ENCODE results near the gene POLR2E.

POLR2E gene

DNA sequence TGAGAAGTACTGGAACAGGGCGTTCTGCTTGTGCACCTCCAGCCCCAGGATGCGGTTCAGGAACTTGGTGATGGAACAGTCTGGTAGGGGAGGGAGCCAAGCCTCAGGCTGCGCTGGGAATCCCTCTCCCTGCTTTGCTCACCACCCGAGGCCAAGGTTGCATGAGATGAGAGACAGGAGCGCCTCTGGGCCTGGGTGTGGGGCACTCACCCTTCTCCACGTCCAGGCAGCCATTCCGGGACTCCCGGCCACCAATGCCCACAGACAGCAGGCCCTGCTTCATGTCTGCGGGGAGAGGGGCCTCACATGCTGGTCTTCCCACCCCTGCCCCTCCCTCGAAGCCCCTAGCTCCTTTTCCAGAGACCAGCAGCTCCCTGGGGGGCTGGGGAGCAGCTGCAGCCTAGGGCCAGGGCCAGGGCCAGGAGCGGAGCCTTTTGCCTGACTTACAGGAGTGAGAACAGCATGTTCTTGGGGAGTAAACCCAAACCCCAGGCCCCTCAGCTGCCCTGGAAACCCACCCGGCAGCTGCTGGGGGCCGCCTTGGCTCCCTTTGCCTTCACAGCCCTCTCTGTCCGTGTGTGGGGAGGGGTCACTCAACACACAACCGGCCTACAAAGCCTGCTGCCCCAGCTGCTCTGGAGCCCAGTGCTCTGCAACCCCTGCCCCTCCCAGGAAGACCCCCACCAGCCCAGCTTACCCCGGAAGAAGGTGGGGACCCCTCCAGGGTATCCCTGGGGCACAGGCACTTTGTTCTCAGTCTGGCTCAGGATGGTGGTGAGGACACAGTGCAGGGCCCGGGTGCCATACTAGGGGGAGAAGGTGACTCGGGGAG, 15.8 kb upstream of the POLR2E start:
- DNase-seq (ENCODE audit: low read depth): no peak

DNA sequence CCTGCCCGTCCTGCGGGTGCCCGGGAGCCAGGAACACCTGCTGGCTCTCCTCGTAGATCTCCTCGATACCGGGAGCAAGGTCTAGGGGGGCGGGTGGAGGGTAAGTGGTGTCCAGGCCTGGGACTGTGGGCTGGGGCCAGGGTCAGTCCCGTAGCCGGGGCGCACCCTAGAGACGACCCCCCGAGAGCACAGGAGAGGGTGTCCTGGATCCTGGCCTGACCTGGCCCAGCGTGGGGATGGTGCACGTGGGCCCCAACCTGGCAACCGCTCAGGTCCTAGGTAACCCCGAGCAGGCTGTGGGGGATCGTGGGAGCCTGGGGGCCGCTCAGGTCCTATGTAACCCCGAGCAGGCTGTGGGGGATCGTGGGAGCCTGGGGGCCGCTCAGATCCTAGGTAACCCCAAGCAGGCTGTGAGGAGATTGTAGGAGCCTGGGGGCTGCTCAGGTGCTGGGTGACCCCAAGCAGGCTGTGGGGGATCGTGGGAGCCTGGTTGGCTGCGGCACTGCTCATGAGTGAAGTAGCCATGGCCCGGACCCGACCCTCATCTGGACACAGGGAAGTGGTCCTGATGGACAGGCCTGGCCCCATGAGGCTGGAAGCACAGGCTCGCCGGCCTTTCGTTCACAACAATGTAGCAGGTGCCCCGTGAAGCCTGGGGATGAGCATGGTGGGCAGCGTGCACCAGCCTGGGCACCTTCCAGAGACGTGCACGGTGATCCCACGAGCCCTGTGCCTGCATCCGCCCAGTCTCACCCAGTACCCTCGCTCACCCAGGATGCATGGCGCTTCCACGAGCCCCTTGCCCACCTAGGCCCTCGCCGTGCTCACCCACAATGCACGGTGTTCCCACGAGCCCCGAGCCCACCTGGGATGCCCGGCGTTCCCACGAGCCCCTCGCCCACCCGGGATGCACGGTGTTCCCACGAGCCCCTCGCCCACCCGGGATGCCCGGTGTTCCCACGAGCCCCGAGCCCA, 14.8 kb upstream of the POLR2E start:
- no peak for DNase-seq (ENCODE audit: low read depth)

DNA sequence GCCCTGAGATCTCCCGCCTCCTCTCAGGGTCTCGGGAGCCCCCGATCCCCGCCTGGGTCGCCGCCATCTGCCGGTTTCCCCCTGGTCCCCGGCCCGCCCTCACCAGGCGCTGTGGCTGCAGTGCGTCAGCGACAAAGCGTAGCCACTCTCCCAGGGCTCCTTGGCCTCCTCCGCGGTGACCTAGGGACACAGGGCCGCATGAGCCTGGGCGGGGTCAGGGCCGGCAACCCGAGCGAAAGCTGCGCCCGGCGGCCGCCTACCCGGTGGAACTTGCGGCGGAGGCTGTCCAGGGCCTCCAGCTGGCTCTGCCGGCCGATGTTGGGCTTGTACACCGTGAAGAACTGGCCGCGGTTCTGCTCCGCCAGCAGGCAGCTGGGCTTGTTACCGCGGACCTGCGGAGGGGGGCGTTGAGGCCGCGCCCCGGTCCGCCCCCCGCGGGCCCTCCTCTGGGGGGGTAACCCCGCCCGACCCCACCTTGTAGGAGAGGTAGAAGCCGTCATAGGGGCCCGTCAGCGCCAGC, 13.9 kb upstream of the POLR2E start:
- DNase-seq (ENCODE audit: low read depth): no peak

DNA sequence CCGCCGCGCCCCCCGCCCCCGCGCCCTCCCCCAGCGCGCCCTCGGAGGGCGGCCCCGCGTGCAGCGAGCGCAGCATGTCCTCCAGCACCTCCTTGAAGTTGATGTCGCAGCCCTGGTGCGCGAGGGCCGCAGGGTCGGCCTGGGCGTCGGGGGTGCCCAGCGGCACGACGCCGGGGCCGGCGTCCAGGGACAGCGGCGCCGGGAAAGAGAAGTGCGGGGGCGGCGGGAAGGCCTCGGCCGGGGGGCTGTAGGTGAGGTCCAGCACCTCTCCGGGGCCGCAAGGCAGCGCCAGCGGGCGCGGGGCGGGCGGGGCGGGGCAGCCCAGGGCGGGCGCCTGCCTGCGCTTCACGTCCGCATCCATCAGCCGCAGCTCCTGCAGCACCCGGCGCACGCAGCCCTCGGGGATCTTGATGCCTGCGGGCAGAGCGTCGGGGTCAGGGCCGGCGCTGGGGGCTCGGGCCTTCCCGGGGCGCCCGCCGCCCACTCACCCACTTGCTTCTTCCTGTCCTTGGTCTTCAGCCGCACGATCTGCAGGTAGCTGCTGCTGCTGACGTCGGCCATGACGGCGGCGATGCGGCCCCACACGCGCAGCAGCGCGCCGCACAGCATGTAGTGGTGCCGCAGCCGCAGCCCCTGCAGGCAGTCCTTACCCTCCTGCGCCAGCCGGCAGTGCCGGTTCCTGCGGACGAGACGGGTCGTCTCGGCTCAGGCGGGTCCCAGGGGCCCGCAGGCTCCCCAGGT, 13.3 kb upstream of the POLR2E start:
- DNase-seq (ENCODE audit: low read depth): no peak

DNA sequence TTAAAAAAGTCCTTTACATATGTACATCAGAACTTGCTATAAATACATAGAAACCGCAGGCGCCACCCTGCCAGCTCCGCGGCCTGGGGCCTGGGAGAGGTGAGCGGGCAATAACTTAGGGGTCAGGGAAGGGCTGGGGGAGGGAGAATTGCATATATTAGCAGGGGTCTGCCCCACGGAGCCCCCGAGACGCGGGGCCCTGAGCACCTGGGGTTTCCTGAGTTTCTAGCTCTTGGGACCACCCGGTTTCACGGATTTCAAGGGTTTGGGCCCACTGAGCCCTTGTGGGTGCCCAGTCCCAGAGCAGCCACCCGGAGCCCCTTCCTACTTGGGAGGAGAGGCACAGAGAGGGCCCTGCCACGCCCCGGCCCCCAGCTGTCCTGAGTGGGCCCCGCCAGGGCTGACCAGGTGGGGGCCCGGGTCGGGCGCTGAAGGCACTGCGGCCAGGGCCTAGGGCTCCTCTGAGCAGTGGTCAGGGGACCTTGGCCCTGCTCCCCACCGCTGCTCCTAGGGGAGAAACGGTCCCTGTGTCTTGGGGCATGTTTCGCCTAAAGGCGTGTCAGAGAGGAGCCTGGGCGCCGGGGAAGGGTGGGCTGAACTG, 12.6 kb upstream of the POLR2E start:
- DNase-seq (ENCODE audit: low read depth): no peak

DNA sequence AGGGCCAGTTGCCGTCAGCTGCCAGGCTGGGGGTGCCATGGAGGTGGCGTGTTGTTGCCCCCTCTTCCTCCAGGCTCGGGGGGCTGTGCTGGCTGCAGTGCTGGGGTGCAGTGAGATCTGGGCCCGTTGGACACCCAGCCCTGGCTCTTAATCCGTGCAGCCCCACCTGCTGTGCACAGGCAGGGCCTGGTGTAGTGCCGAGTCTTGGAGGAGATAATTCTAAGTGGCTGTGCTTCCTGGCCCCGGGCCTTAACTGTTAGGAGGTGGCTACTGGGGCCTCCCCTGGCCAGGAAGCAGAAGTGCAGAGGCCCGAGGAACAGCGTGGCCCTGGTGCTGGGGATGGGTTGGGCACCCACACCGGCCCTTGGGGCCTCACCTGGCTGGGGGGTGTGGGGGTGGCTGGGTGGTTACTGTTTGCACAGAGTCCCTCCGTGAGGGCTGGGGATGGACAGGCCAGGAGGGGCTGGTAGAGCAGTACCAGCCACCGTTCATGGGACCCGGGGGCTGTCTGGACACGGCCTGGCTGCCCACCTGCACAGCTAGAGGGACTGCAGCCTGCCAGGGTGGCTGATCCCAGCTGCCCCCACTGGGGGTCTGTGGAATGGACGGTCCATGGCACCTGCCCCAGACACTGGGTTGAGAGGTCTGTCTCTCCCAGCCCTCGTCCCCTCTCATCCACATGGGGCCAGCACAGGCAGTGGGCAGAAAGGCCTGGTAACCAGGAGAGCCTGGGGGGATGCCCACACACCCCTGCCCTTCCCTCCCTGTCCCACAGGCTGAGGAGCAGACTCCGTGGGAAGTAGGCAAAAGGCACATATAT, 11.9 kb upstream of the POLR2E start:
- DNase-seq (ENCODE audit: low read depth): no peak

DNA sequence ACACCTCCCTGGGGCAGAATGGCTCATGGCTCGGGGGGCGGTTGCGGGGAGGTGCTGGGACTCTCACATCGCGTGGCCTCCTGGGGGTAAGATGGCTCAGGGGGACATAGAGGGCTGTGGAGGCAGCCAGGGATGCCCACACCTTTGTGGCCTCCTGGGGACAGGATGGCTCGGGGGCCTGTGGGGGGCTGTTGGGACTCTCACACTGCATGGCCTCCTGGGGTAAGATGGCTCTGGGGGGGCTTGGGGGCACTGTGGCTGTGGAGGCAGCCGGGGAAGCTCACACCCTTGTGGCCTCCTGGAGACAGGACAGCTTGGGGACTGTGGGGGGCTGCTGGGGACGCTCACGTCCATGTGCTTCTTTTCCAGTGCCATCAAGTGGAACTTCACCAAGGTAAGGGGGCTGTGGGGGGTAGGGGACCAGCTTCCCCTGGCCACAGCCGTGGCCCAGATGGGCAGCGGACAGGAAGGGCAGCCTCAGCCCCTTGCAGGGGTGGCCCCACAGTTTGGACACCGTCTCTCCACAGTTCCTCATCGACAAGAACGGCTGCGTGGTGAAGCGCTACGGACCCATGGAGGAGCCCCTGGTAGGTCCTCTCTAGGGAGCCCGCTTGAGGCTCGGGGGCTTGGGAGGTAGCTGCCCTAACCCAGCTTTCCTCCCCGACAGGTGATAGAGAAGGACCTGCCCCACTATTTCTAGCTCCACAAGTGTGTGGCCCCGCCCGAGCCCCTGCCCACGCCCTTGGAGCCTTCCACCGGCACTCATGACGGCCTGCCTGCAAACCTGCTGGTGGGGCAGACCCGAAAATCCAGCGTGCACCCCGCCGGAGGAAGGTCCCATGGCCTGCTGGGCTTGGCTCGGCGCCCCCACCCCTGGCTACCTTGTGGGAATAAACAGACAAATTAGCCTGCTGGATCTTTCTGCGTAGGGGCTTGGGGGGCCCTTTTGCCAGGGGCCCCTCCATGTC, 11.0 kb upstream of the POLR2E start:
- DNase-seq (ENCODE audit: low read depth): no peak

DNA sequence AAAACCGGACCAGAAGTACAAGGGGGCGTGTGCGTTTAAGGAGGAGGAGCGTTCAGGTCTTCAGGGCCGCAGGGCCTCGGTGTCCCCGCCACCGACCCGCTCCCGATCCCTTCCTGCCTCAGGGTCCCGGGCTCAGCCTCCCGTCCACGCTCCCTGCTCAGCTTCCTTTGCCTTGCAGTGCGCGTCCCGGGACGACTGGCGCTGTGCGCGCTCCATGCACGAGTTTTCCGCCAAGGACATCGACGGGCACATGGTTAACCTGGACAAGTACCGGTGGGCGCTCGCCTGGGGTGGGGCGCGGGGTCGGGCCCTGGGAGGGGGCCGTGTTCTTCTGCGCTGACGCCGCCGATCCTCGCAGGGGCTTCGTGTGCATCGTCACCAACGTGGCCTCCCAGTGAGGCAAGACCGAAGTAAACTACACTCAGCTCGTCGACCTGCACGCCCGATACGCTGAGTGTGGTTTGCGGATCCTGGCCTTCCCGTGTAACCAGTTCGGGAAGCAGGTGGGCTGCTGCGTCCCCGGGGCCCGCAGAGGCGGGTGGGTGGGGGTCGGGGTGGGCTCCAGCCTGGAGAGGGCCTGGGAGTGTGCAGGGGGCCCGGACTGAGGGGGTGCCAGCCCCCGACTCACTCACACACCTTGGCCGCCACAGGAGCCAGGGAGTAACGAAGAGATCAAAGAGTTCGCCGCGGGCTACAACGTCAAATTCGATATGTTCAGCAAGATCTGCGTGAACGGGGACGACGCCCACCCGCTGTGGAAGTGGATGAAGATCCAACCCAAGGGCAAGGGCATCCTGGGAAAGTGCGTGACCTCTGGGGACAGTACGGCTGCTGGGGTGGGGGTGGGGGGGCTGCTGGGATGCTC, 10.1 kb upstream of the POLR2E start:
- no peak for DNase-seq (ENCODE audit: low read depth)

DNA sequence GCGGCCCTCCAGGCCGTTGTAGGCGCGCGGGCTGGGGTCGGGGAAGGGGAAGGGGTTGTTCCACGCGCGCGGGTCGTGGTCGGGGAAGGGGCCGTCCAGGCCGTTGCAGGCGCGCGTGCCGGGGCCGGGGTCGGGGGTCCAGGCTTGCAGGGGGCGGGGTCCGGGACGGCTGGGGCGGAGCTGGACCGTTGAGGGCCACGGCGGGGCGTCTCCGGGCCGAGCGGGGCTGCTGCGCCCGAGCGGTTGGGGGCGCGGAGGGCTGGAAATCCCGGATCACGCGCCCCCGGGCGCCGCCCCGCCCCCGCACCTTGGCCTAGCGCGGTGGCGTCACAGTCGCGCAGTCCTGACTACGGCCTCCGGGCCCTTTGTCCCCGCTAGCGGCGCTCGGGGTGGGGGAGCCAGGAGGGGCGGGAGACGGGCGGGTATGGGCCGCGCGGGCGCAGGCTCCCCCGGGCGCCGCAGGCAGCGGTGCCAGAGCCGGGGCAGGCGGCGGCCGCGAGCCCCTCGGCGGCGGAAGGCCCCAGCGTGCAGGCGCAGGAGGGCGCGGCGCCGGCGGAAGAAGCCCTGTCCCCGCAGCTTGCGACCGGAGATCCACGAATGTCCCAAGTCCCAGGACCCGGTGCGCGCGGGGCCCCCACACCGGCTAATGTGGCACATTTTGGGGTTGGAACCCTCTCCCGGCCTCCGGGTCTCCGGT, 9.3 kb upstream of the POLR2E start:
- DNase-seq (ENCODE audit: low read depth): no peak

DNA sequence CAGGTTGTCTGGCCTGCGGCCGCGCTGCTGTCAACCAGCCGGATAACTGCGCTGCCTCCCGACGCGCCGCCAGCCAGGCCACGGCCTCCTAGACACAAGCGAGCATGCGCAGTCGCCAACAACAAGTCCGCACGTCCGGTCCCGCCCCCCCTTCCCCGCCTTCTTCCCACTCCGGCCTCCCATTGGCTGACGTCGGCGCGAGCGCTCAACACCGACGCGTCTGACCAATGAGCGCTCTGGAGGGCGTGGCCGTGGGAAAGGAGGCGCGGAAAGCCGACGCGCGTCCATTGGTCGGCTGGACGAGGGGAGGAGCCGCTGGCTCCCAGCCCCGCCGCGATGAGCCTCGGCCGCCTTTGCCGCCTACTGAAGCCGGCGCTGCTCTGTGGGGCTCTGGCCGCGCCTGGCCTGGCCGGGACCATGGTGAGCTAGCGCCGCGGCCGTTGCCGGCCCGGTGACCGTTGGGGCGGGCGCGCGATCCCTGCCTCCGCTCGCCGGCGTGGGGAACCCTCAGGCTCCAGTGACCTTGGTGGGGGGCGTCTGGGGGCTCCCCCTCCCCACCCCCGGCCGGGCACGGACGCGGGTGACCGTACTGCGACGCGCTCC, 8.6 kb upstream of the POLR2E start, which contains the start of gene GPX4:
TSS of gene GPX4 (plus strand) at position 287 of the 603 bp plus-strand sequence. CDS start at position 337, 50 bp downstream.
- peak; percentile 95 for DNase-seq (ENCODE audit: low read depth)

DNA sequence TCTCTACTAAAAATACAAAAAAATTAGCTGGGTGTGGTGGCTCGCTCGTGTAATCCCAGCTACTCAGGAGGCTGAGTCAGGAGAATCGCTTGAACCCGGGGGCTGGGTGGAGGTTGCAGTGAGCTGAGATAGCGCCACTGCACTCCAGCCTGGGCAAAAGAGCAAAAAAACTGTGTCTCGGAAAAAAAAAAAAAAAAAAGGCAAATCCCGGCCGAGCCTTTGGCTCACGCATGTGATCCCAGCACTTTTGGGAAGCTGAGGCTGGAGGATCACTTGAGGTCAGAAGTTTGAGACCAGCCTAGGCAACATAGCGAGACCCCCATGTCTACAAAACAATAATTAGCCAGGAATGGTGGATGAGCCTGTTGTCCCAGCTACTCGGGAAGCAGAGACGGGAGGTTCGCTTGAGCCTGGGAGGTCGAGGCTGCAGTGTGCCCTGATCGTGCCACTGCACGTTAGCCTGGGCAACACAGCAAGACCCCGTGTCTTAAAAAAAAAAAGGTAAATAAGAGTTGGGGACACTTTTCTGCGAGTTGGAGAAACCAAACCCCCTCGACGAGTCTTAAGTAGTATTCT, 8.0 kb upstream of the POLR2E start:
- DNase-seq (ENCODE audit: low read depth): no peak

DNA sequence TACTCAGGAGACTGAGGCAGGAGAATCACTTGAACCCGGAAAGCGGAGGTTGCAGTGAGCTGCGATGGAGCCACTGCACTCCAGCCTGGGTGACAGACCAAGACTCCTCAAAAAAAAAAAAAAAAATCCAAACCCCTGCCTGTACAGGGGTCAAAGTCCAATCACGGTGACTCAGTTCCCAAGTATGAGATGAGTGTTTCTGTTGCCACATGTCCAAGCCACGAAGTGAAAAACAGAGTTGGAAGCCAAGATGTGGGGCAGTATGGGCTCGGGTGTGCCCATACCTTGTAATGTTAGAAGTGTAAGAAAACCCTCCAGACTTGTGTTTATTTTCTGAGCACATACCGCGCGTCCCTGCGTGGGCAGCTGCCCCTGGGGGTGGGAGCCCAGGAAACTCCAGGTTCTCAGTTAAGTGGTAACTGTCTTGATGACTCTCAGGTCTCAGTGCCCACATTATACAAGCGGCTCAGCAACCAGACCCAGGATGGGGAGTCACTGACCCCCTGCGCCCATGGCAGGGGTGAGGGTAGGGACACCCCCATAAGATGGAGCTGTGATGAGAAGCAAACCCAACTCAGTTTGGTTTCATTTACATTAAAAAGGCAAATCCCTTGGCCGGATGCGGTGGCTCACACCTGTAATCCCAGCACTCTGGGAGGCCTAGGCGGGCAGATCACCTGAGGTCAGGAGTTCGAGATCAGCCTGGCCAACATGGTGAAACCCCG, 7.4 kb upstream of the POLR2E start:
- peak; percentile 98 for DNase-seq (ENCODE audit: low read depth)

DNA sequence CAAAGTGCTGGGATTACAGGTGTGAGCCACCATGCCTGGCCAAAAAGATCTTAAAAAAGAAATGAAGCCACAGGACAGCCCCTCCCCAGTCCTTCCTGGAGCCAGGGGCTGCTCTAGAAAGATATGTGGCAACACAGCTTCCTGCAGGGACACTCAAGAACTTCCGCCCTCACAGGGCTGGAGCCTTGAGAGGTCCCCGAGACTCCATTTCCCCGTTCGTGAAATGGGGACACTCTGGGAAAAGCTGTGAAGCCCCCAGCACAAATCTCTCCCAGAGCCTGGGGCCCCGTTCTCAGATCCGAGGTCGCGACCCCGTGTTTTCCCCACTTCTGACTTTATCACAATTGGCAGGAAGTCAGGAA, 6.1 kb upstream of the POLR2E start:
- DNase-seq (ENCODE audit: low read depth): no peak

DNA sequence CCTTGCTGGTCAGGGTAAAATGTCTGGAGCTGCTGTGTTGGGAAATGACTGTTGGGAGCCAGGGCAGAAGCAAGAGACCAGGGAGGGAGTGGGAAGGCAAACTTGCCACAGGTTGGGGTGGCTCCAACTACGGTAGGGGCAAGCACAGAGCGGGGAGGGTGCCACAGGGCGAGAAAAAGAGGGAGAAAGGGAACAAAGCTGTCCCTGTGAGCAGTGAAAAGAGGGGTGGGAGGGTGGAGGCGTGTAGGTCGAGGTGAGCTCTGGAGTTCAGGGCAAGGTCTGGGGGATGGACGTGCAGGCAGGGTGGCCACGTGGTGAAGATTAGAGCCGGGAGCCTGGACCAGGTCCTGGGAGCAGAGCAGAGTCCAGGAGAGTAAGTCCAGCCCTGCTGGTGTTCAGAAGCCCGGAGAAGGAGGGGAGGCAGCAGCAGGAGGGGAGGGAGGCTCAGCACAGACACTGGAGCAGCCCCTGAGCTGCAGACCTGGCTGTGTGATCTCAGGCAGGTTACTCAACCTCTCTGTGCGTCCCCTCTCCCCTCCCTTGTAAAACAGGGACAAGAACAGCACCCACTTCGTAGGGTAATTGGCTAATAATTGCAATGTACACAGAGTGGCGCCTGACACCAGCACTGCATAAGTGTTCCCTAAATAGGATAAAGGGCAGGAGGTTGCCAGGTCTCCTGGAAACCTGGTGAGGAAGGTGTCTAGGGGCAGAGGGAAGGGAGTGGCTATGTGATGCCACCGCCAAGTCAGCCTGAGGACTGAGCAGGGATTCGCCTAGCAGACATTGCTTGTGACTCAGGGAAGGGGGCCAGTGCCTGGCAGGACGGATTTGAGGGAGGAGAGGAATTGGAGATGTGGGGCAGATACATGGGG, 3.2 kb upstream of the POLR2E start:
- DNase-seq (ENCODE audit: low read depth): no peak

DNA sequence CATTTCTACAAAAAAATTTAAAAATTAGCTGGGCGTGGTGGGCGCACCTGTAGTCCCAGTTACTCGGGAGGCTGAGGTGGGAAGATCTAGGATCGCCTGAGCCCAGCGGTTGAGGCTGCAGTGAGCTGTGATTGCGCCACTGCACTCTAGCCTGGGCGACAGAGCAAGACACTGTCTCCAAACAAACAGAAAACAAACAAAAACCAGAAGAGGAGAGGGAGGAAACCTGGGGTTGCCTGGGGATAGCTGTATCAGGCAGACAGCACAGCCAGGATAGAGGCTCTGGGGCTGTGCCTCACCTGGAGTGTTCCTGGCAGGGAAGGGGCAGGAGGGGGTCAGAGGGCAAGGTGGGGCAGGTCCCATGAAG, 2.6 kb upstream of the POLR2E start:
- DNase-seq (ENCODE audit: low read depth): no peak

DNA sequence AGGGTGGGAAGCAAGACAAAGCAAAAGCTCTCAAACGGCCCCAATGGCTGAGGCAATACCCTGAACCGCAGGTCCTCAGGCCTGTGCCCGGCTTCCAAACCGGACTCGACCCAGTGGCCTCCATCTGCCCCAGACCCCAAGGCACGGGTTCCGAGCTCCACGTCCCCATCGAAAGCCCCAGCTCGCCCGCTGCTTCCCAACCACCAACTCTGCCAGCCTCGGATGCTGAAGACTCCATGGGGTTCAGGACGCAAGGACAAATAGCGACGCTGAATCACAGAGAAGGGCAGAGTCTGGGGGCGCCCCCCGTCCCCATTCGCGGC, 559 bp downstream of the POLR2E start:
- DNase-seq (ENCODE audit: low read depth): no peak

Measured in non-pigmented ciliary epithelial cell (primary cell).